Esophagus (tissue), 2 donors: ENCODE results near the gene PLN. TPM values are rescaled to one million over a fixed set of nuclear protein-coding genes. Genes with fewer than 3 reads are reported as not detected.

Source experiments
- H3K27ac ChIP-seq, 2 donors: one replicate each; pipeline ENCODE4 v1.5.1; 2013; ENCODE audit warnings: low read depth in 2 of 2, mild to moderate bottlenecking in 2 of 2, inconsistent platforms in 1 of 2, low read length in 1 of 2, moderate library complexity in 1 of 2
- H3K27me3 ChIP-seq, 2 donors: one replicate each; pipeline ENCODE4 v1.6.1; 2013; ENCODE audit warnings: low read length in 2 of 2, control low read depth in 1 of 2, mild to moderate bottlenecking in 1 of 2; ENCODE audit not compliant: insufficient read depth in 2 of 2, control insufficient read depth in 1 of 2
- H3K36me3 ChIP-seq, 2 donors: one replicate each; pipeline ENCODE4 v1.6.1; 2013; ENCODE audit warnings: low read length in 1 of 2; ENCODE audit not compliant: control insufficient read depth in 2 of 2, insufficient read depth in 2 of 2
- H3K4me1 ChIP-seq, 2 donors: one replicate each; pipeline ENCODE4 v1.6.1; 2013; ENCODE audit warnings: low read length in 1 of 2; ENCODE audit not compliant: control insufficient read depth in 2 of 2, insufficient read depth in 2 of 2
- H3K4me3 ChIP-seq, 2 donors: one replicate each; pipeline ENCODE4 v1.5.1; 2013; ENCODE audit warnings: low read length in 2 of 2, mild to moderate bottlenecking in 2 of 2, low read depth in 1 of 2, moderate library complexity in 1 of 2
- H3K9me3 ChIP-seq, 2 donors: one replicate each; pipeline ENCODE4 v1.6.1; 2013; ENCODE audit warnings: mild to moderate bottlenecking in 2 of 2, low read depth in 1 of 2, low read length in 1 of 2, moderate library complexity in 1 of 2; ENCODE audit not compliant: control insufficient read depth in 2 of 2, insufficient read depth in 1 of 2
- WGBS, 2 donors: extraction: QIAGEN DNeasy Blood & Tissue Kit; methylation state at CpG; one replicate each; pipeline ENCODE4 v1.1.7; 2013; 5-methylcytosine and 5-hydroxymethylcytosine counted together
- polyA plus RNA-seq, 2 donors: library from polyadenylated mRNA; stranded (reverse); fragments of 200-250 nt; gene quantifications; one replicate each; pipeline ENCODE4 v1.2.3, GENCODE V29; 2013
- donor health status: healthy with polysubstance abuse.
- donor health status: Bipolar disorder and iron deficiency.

The PLN gene
- polyA plus RNA-seq, 2 donors: 8.3 to 15.2 TPM

- H3K4me1 ChIP-seq: no peaks in the 10 kb centered on the region
- H3K36me3 ChIP-seq: no peaks in the 10 kb centered on the region
- no peaks in the 10 kb centered on the region for H3K9me3 ChIP-seq
- no peaks in the 10 kb centered on the region for H3K27me3 ChIP-seq
- H3K4me3 ChIP-seq: no peak overlapping the region
- 95 to 98% methylated on average over 2 of the region's 2 CpGs for WGBS, 2 donors
- H3K27ac ChIP-seq: no peak overlapping the region
Observed at GRCh38 chr6:118530942-118531341, 17.2 kb upstream of the PLN start.

GRCh38 chr6:118535176-118535844, 12.8 kb upstream of the PLN start:
- H3K4me1 ChIP-seq: no peaks in the 10 kb centered on the region
- H3K4me3 ChIP-seq: no peak overlapping the region
- no peaks in the 10 kb centered on the region for H3K9me3 ChIP-seq
- no peak overlapping the region for H3K27ac ChIP-seq
- 88 to 95% methylated on average over 6 of the region's 6 CpGs for WGBS, 2 donors
- no peaks in the 10 kb centered on the region for H3K36me3 ChIP-seq
- H3K27me3 ChIP-seq: no peaks in the 10 kb centered on the region

GRCh38 chr6:118536478-118536877, 11.6 kb upstream of the PLN start:
- Histone ChIP-seq H3K36me3 (no peaks in the 10 kb centered on the region), H3K27ac (no peak overlapping the region), H3K4me3 (no peak overlapping the region), H3K27me3 (no peaks in the 10 kb centered on the region), H3K4me1 (no peaks in the 10 kb centered on the region), H3K9me3 (no peaks in the 10 kb centered on the region)
- WGBS, 2 donors: 91 to 95% methylated on average over 2 of the region's 2 CpGs

GRCh38 chr6:118537574-118537973, 10.5 kb upstream of the PLN start:
- WGBS, 2 donors: 47 to 56% methylated on average over 2 of the region's 2 CpGs
- Histone ChIP-seq H3K27ac (no peak overlapping the region), H3K27me3 (no peaks in the 10 kb centered on the region), H3K36me3 (no peaks in the 10 kb centered on the region), H3K9me3 (no peaks in the 10 kb centered on the region), H3K4me1 (no peaks in the 10 kb centered on the region), H3K4me3 (no peak overlapping the region)

GRCh38 chr6:118542184-118542952, 5.7 kb upstream of the PLN start:
- Histone ChIP-seq H3K27ac (no peak overlapping the region), H3K4me1 (no peaks in the 10 kb centered on the region), H3K9me3 (no peaks in the 10 kb centered on the region), H3K27me3 (no peaks in the 10 kb centered on the region), H3K4me3 (no peak overlapping the region), H3K36me3 (no peaks in the 10 kb centered on the region)
- 83 to 98% methylated on average over 3 of the region's 3 CpGs for WGBS, 2 donors

GRCh38 chr6:118544105-118544504, 4.0 kb upstream of the PLN start:
- WGBS, 2 donors: 73 to 76% methylated on average over 3 of the region's 3 CpGs
- H3K27ac ChIP-seq: no peak overlapping the region
- H3K36me3 ChIP-seq: no peaks in the 10 kb centered on the region

GRCh38 chr6:118546164-118546879, 1.8 kb upstream of the PLN start:
- Histone ChIP-seq H3K27ac (no peak overlapping the region), H3K27me3 (no peaks in the 10 kb centered on the region), H3K4me1 (no peaks in the 10 kb centered on the region), H3K4me3 (no peak overlapping the region), H3K9me3 (no peaks in the 10 kb centered on the region), H3K36me3 (no peaks in the 10 kb centered on the region)
- 55 to 64% methylated on average over 4 of the region's 4 CpGs for WGBS, 2 donors

More at GRCh38 chr6:118544105-118544504, 4.0 kb upstream of the PLN start:
- H3K4me1 ChIP-seq: no peaks in the 10 kb centered on the region
- no peaks in the 10 kb centered on the region for H3K9me3 ChIP-seq
- no peak overlapping the region for H3K4me3 ChIP-seq
- no peaks in the 10 kb centered on the region for H3K27me3 ChIP-seq

GRCh38 chr6:118546880-118547218, 1.2 kb upstream of the PLN start:
- WGBS, 2 donors: 61 to 63% methylated on average over 1 of the region's 1 CpG
- Histone ChIP-seq H3K36me3 (no peaks in the 10 kb centered on the region), H3K27ac (no peak overlapping the region), H3K9me3 (no peaks in the 10 kb centered on the region), H3K4me3 (no peak overlapping the region), H3K4me1 (no peaks in the 10 kb centered on the region), H3K27me3 (no peaks in the 10 kb centered on the region)

- H3K4me1 ChIP-seq: no peaks in the 10 kb centered on the region
- H3K36me3 ChIP-seq: no peaks in the 10 kb centered on the region
- H3K9me3 ChIP-seq: no peaks in the 10 kb centered on the region
- no peaks in the 10 kb centered on the region for H3K27me3 ChIP-seq
- no peak overlapping the region for H3K27ac ChIP-seq
- H3K4me3 ChIP-seq: peak overlapping the region in 1 of 2 donors; percentile 7
Observed at GRCh38 chr6:118548613-118549012, 517 bp downstream of the PLN start.
